ENCODE data around the gene ZNF618. TPM values are rescaled to one million over a fixed set of nuclear protein-coding genes. Genes with fewer than 3 reads are reported as not detected.

The ZNF618 gene
- total RNA-seq, 1 donor from 2014 or later: 51.5 TPM

GRCh38 chr9:114005371-114006154 is 129.5 kb downstream of the ZNF618 start:
- no peaks in the 10 kb centered on the region for H3K4me1 Mint-ChIP-seq (ENCODE audit: unreplicated experiment)
- H3K36me3 Mint-ChIP-seq: peaks cover 23% of the 10 kb centered on the region
- H3K4me3 Mint-ChIP-seq: no peak overlapping the region
- no peak overlapping the region for H3K27ac Mint-ChIP-seq
- DNase-seq (ENCODE audit: extremely low spot score, unreplicated experiment): peak; percentile 55
- no peak for TF ChIP-seq CTCF (conservative IDR thresholded peaks at IDR 0.05)
- H3K27me3 Mint-ChIP-seq: no peaks in the 10 kb centered on the region
- no peaks in the 10 kb centered on the region for H3K9me3 Mint-ChIP-seq

- peak; percentile 47 for DNase-seq (ENCODE audit: extremely low spot score, unreplicated experiment)
- Mint-ChIP-seq H3K27ac (no peak overlapping the region), H3K4me1 (ENCODE audit: unreplicated experiment) (no peaks in the 10 kb centered on the region), H3K4me3 (no peak overlapping the region), H3K27me3 (no peaks in the 10 kb centered on the region), H3K36me3 (peaks cover 26% of the 10 kb centered on the region), H3K9me3 (peaks cover 4% of the 10 kb centered on the region)
- TF ChIP-seq CTCF (conservative IDR thresholded peaks at IDR 0.05): no peak
Observed at GRCh38 chr9:114006155-114006550, 130.0 kb downstream of the ZNF618 start.

- no peak for TF ChIP-seq CTCF (conservative IDR thresholded peaks at IDR 0.05)
- Mint-ChIP-seq H3K36me3 (peaks cover 35% of the 10 kb centered on the region), H3K4me1 (ENCODE audit: unreplicated experiment) (no peaks in the 10 kb centered on the region), H3K9me3 (peaks cover 4% of the 10 kb centered on the region), H3K27me3 (no peaks in the 10 kb centered on the region), H3K4me3 (no peak overlapping the region), H3K27ac (no peak overlapping the region)
- DNase-seq (ENCODE audit: extremely low spot score, unreplicated experiment): peak; percentile 44
Observed at GRCh38 chr9:114006931-114007691, 131.0 kb downstream of the ZNF618 start.

GRCh38 chr9:114007991-114008666 is 132.0 kb downstream of the ZNF618 start:
- Mint-ChIP-seq H3K27ac (no peak overlapping the region), H3K36me3 (peaks cover 43% of the 10 kb centered on the region), H3K9me3 (peaks cover 4% of the 10 kb centered on the region), H3K4me1 (ENCODE audit: unreplicated experiment) (no peaks in the 10 kb centered on the region), H3K4me3 (no peak overlapping the region), H3K27me3 (no peaks in the 10 kb centered on the region)
- DNase-seq (ENCODE audit: extremely low spot score, unreplicated experiment): peak; percentile 54
- no peak for TF ChIP-seq CTCF (conservative IDR thresholded peaks at IDR 0.05)

GRCh38 chr9:114008667-114009410 is 132.7 kb downstream of the ZNF618 start:
- no peaks in the 10 kb centered on the region for H3K4me1 Mint-ChIP-seq (ENCODE audit: unreplicated experiment)
- H3K27ac Mint-ChIP-seq: no peak overlapping the region
- peak; percentile 47 for DNase-seq (ENCODE audit: extremely low spot score, unreplicated experiment)
- peaks cover 4% of the 10 kb centered on the region for H3K9me3 Mint-ChIP-seq
- H3K27me3 Mint-ChIP-seq: no peaks in the 10 kb centered on the region
- TF ChIP-seq CTCF (conservative IDR thresholded peaks at IDR 0.05): no peak
- peaks cover 44% of the 10 kb centered on the region for H3K36me3 Mint-ChIP-seq
- H3K4me3 Mint-ChIP-seq: no peak overlapping the region

Data from type B pancreatic cell (in vitro differentiated cells).